Measurements from ENCODE around the gene TNRC18.

DNA sequence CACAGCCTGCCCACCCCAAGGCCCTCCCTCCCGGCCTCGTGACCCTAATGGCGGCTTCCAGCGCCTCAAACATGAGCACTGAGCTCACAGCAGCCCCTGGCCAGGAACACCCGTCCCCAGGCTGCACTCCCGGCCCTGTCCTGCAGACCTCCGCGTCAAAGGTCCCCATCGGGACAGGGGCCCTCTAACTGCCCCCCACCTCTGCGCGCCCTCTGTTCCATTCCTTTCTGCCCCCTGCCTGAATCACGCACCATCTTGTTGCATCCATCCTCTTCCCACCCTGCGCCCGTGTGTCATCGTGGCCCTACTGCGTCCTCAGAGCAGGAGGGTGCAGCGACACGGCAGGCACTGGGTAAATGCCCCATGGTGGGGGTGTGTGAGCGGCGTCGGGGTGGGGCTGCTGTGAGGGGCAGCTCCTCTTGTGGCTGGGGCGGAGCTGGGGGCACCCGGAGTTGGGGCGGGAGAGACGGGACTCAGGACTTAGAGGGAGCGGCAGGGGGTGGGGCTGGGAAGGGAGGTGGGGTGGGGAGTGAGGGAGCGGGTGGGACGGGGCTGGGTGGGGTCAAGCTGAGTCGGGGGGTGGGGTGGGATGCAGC lies 127.5 kb downstream of the TNRC18 start:
- TF ChIP-seq CTCF (IDR thresholded peaks at IDR 0.05) (no peak), EP300 (IDR thresholded peaks at IDR 0.05) (no peak)
